NCI-H1417 (cell line): ENCODE results near the gene GRIN2D.

Experiments used
- DNase-seq, 3 experiments: peaks; one replicate each; lab custom pipeline; 2025; lab: John Stamatoyannopoulos, UW

GRIN2D gene

DNA sequence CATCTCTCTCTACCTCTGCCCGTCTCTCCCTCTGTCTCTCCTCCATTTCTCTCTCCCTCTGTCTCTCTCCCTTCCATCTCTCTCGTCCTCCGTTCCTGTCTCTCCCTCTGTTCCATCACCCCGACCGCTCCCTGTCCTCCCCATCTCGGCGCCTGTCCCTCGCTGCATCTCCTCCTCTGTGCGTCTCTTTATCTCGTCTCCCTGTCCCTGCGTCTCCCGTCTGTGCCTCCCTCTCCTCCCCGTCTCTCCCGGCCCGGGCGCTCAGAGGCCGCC is 4.6 kb downstream of the GRIN2D start:
- DNase-seq = peak in 1 of 3 experiments; percentile 42

DNA sequence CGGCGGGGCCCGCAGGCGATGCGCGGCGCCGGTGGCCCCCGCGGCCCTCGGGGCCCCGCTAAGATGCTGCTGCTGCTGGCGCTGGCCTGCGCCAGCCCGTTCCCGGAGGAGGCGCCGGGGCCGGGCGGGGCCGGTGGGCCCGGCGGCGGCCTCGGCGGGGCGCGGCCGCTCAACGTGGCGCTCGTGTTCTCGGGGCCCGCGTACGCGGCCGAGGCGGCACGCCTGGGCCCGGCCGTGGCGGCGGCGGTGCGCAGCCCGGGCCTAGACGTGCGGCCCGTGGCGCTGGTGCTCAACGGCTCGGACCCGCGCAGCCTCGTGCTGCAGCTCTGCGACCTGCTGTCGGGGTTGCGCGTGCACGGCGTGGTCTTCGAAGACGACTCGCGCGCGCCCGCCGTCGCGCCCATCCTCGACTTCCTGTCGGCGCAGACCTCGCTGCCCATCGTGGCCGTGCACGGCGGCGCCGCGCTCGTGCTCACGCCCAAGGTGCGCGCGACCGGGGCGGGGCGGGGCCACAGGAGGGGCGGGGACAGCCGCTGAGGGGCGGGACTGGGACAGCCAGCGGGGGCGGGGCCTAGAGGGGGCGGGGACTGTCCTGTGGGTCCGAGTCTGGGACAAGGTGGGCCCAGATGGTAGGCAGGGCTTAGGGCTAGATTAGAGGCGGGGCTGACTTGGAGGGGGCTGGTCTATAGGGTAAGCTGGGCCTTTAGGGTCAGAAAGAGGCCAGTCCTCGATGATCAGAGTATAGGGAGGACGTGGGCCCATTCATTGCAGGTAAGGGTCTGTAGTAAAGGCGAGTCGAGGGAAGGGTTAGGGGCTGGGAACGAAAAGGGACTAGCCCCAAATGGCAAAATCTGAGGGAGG is 5.1 kb downstream of the GRIN2D start:
- peak; percentile 85 to 95 (median 85) for DNase-seq

DNA sequence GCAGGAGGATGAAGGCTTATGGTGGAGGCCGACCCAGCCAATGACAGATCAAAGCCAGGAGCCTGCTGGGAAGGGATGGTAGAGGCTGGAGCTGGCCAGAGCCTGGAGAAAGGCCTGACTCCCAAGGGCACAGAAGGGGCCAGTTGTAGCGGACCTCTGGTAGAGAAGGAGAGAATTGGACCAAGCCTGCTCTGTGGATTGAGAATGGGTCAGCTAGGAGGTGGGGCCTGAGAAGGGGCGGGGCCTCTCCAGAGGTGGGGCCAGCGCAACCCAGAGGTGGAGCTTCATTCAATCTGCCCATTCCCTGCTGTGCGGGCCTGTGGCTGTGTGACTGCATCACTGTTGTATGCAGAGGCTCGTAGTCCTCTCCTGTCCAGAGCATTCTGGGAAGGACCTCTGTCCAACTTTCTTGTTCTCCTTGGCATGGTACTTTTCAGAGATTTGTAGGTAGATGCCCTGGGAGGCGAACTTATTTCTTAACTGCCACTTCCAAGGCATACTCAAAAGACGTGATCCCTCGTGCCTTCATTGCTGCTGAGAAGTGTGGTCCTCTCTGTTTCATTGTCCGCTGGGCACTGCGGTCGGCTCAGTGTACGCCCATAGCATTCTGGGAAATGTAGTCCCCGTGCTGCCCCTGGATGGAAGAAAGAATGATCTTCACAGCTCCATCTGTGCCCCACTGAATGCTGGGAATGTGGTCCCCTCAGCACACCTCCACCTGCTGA is 6.7 kb downstream of the GRIN2D start:
- peak; percentile 33 to 86 (median 43) for DNase-seq

DNA sequence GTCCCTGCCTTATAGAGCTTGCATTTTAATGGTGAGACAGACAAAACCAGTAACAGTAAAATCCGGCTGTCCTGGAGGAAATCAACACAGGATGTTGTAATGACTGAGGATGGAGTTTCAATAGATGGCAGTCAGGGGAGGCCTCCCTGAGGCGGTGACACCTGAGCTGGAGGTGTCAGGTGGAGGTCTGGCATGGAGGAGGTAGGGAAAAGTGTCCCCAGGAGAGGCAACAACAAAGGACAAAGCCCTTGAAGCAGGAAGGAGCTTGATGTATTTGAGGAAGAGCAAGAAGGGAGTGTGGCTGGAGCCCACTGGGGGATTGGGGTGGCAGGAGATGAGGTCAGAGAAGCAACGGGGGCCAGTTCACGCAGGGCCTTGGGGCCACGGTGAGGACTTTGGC is 7.8 kb downstream of the GRIN2D start:
- DNase-seq = no peak

DNA sequence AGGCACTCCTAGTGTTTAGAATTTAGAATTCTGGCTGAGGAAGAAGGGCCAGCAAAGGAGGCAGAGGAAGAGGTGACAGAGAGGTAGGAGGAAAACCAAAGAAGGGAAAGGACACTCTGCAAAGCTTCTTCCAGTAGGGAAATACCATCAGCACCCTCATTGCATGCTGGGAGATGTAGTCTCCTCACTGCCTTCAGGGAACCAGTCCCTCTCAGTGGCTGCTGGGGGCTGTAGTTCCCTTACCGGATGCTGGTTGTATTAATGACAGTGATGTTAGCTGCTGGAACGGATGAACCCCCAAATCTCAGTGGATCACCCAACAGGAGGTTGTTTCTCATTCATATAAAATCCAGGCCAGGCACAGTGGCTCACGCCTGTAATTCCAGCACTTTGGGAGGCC is 10.1 kb downstream of the GRIN2D start:
- DNase-seq = peak; percentile 6 to 63 (median 36)

DNA sequence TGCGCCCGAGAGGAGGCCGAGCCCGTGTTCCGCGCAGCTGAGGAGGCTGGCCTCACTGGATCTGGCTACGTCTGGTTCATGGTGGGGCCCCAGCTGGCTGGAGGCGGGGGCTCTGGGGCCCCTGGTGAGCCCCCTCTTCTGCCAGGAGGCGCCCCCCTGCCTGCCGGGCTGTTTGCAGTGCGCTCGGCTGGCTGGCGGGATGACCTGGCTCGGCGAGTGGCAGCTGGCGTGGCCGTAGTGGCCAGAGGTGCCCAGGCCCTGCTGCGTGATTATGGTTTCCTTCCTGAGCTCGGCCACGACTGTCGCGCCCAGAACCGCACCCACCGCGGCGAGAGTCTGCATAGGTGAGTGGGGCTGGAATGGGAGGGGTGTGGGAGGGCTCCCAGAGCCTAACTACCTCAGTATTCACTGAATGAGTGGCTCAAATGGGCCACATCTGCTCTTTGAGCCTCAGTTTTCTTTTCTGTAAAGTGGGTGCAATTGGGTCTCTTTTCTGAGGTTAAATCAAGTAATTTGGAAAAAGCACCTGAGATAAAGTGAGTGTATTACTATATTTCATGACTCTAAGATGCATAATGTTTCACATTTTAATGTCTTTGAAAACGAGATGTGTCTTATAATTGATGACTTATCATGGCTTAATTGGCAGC is 11.7 kb downstream of the GRIN2D start:
- DNase-seq = no peak

DNA sequence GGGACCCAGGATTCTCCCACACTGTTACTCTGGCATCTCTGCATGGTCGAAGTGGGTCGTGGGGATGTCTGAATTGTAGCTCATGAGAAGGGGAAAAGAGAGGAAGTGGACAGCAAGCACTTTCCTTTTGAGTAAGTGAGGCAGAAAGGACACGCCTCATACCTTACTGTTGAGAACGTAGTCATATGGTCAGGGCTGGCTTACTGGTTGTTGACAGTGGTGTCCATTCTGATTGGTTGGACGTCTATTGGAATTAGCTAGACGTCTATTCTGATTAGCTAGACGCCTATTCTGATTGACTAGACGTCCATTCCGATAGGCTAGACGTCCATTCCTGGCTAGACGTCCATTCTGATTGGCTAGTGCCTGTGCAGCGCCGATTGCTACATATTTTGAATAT is 12.4 kb downstream of the GRIN2D start:
- no peak for DNase-seq

DNA sequence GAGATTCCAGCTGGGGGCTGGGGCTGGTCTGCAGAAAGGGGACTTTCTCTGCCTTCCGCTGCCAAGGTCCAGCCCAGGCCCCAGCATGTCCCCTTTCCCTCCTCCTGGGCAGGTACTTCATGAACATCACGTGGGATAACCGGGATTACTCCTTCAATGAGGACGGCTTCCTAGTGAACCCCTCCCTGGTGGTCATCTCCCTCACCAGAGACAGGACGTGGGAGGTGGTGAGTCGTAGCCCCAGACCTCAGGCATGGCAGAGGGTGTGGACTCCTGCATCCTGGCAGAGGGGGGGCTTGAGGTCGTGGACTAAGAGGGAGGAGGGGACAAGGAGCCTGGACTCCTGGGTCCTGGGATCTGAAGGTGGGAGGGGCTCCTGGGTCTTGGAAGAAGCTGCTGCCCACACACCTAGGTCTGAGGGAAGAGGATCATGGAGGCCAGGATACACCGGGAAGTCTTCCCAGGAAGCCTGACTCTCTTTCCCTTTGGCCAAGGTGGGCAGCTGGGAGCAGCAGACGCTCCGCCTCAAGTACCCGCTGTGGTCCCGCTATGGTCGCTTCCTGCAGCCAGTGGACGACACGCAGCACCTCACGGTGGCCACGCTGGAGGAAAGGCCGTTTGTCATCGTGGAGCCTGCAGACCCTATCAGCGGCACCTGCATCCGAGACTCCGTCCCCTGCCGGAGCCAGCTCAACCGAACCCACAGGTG is 20.6 kb downstream of the GRIN2D start:
- DNase-seq = no peak

DNA sequence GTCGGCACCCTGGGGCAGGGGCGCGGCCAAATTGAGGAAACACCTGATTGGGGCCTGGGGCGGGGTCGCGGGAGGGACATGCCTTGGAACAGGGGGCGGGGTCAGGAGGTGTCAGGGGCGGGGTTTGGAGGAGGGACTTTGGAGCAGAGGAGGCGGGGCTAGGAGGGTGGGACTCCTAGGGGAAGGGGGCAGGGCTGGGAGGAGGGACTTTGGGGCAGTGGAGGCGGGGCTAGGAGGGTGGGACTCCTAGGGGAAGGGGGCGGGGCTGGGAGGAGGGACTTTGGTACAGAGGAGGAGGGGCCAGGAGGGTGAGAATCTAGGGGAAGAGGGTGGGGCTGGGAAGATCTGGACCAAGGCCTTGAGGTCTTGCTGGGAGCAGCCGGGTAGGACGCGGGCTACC is 21.9 kb downstream of the GRIN2D start:
- peak in 2 of 3 experiments; percentile 16 to 20 for DNase-seq

DNA sequence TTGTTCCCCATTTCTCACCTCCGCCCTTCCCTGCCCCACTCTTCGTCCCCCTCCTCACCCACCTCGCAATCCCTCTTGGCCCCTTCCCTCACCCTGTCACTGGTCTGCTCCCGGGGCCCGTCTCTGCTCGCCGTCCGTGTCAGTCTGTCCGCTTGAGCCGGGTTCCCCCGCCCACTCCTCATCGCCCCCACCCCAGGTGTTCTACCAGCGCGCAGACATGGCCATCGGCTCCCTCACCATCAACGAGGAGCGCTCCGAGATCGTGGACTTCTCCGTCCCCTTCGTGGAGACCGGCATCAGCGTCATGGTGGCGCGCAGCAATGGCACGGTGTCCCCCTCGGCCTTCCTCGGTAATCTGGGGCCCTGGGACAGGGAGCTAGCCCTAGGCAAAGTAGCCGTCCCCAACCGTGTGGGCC is 22.3 kb downstream of the GRIN2D start:
- no peak for DNase-seq

DNA sequence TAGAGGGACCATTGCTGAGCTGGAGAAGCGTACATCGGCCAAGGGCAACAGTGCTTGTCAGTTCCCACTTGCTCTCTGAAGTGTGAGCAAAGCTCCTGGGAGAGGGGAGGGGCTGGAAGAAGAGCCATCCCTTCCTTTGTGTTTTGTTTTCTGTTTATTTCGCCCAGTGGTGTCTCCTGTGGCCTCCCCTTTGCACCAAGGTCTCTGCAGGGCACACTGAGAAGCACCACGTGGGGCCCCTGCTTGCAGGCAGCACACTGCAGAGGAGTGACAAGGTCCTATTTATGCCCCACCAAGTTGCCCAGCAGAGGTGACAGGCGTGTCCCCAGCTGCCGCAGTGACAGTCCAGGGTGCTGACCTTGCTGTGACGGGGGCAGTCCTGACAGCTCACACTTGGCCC is 24.0 kb downstream of the GRIN2D start:
- DNase-seq = no peak

DNA sequence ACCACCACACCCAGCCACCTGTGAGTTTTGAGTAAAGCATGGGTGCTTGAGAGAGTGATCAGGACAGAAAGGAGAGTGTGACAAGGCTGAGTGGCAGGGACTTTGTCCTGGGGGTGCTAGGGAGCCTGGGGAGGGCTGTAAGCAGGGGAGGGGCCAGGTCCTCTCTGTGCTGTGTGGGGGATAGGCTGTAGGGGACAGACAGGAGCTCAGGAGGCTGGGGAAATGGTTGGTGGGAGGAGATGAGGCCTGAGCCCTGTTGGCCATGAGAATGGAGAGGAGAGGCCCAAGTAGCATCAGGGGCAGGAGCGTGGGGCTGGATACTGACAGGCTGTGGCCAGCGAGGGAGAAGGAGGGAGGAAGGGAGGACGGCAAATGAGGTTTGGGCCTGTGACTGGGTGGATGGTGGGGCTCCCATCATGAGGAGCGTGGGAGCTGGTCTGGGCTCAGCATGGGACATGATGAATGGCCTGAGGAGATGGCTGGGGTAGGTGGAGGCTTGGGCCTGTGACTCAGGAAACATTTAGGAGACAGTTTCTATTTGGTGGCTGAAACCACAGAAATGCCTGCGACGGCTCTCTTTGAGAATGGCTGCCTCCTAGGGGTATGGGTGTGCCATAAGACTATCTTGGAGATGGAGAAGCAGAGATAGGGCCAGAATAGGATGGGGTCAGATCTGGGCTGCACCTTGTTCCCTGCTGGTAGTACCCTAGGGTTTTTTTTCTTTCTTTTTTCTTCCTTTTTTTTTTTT is 25.0 kb downstream of the GRIN2D start:
- no peak for DNase-seq

DNA sequence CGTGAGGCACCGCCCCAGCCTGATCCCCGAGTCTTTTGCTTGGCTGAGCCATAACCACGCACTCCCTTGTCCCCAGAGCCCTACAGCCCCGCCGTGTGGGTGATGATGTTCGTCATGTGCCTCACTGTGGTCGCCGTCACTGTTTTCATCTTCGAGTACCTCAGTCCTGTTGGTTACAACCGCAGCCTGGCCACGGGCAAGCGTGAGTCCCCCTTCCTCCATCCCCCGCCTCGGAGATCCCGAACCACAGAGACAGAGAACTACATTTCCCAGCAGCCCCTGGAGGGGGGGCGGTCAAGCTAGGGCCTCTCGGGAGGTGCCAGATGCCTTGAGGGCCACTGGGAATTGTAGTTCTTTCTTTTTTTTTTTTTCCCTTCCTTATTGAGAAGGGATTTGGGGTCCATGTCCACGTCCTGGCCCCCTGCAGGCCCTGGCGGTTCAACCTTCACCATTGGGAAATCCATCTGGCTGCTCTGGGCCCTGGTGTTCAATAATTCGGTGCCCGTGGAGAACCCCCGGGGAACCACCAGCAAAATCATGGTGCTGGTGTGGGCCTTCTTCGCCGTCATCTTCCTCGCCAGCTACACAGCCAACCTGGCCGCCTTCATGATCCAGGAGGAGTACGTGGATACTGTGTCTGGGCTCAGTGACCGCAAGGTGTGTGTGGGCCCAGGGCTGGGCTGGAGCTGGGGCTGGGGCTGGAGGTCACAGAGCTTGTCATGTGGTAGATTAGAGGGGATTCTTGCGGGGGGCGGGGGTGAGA is 25.9 kb downstream of the GRIN2D start:
- peak in 2 of 3 experiments; percentile 3 to 49 for DNase-seq

DNA sequence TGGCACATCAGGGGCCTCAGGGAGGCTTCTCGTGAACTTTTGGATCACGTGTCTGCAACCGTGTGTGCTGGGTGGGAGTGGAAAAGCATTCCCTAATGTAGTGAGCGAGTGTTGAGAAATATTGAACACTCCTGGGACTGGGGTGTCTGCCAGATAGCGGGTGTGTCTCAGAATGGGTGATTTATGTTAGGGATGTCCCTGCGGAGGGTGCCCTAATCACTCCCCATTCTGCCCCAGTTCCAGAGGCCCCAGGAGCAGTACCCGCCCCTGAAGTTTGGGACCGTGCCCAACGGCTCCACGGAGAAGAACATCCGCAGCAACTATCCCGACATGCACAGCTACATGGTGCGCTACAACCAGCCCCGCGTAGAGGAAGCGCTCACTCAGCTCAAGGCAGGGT is 28.1 kb downstream of the GRIN2D start:
- DNase-seq = no peak

DNA sequence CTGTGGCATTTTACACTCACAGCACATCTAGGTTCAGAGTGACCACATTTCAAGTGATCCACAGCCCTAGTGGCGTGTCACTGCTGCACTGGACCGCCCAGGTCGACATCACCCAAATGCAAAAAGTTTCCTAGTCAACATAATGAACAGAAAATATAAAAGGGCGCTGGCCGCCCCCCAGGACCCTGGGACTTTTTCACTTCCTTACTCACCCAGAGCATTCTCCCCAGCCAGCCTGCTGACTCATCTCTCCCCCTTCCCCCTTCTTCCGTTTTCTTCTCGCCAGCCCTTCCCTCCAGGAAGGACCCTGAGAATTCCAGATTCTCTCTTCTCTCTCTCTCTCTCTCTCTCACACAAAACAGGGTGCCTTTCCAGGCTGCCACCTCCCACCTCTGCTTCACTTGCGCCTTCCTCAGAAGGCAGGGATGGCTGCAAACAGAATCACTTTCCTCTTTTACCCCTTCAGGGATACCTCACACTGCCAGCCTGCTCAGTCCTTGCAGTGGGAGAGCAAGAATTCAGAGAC is 31.3 kb downstream of the GRIN2D start:
- DNase-seq = no peak

DNA sequence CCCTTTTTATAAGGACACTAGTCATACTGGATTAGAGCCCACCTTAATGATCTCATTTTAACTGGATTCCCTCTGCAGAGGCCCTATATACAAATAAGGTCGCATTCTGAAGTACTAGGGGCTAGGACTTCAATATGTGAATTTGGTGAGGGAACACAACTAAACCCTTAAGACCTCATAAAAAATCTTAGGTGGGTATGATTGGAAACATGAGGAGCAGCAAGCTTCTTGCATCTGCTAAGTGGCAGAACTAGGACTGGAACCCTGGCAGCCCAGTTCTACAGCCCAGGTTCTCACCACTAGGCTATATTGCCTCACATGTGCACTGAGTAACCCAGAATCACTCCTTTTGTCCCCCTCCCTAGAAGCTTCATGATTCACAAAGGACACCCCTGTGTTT is 35.2 kb downstream of the GRIN2D start:
- DNase-seq = no peak

DNA sequence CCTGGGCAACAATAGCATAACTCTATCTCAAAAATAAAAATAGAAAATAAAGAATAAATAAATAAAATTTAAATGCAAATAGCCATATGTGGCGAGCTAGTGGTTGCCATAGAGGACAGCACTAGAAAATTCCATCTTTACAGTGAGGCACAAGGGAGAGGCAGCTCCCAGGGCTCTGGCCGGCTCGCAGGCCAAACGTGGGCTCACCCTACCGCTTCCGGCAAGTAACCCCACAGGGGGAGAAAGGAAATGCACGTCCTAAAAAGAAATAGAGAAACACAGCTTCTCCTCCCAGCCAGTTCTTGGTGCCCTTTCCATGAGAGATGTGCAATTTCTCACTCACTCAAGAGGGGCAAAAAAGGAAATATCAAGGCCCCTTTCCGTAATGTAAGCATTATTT is 39.9 kb downstream of the GRIN2D start:
- no peak for DNase-seq

DNA sequence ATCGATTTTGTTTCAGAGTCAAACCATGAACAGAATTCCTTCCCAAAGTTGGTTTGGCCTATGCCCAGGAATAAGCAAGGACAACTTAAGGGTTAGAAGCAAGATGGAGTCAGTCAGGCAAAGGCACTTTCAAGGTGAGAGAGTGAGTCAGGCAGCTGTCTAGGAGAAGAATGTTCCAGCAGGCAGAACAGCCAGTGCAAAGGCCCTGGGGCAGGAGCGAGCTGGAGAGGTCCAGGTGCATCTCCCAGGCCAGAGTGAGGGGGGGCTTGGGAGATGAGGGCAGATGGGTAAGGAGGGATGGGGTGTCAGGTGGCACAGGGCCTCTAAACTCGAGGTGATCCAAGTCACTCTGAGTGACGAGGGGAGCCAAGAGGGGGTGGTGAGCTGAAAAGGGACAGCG is 43.1 kb downstream of the GRIN2D start:
- DNase-seq = no peak

DNA sequence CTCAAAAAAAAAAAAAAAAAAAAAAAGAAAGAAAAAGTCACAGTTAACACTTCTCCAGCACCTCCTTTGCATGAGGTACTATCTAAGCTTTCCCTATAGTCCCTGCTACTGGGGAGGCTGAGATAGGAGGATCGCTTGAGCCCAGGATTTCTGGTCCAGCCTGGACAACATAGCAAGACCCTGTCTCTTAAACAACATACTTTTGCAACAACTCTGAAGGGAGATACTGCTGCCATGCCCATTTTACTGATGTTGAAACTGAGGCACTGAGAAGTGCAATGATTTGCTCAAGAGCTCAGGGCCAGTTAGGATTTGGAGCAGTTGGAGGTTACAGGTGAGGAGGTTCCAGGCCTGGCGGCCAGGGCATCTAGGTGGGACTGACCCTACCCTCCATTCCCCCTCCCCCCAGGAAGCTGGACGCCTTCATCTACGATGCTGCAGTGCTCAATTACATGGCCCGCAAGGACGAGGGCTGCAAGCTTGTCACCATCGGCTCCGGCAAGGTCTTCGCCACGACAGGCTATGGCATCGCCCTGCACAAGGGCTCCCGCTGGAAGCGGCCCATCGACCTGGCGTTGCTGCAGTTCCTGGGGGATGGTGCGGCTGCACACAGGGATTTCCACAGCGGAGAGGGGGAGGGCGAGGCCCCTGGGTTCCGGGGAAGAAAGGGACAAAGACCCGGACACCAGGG is 48.0 kb downstream of the GRIN2D start:
- no peak for DNase-seq
